ENCODE measurements around the gene RHOV. TPM values are rescaled to one million over a fixed set of nuclear protein-coding genes. Genes with fewer than 3 reads are reported as not detected.

RHOV gene
- total and polyA plus RNA-seq, 10 of the 15 experiments (the other 5 are each of a cell fraction or from before 2014, with no cell fraction given) = 0.24 to 39.3 (median 9.3) TPM

- TF ChIP-seq CREM (IDR thresholded peaks at IDR 0.05; ENCODE audit: low read depth) (no peak), EED (IDR thresholded peaks at IDR 0.05; ENCODE audit: low read depth) (no peak), WRNIP1 (IDR thresholded peaks at IDR 0.05; ENCODE audit: borderline replicate concordance, low read depth, low read length) (no peak), STAT3 (IDR thresholded peaks at IDR 0.05; ENCODE audit: low read depth, low read length) (no peak), CEBPB (IDR thresholded peaks at IDR 0.05; ENCODE audit: borderline replicate concordance in 1 of 2, low read depth in 2 of 2, low read length in 2 of 2) (no peak), IRF4 (IDR thresholded peaks at IDR 0.05; ENCODE audit: low read depth, low read length) (no peak), POLR2AphosphoS2 (IDR thresholded peaks at IDR 0.05; ENCODE audit: low read depth, low read length) (no peak), TBL1XR1 (IDR thresholded peaks at IDR 0.05; ENCODE audit: low read depth, low read length) (no peak), CHD4 (IDR thresholded peaks at IDR 0.05) (no peak), SMC3 (IDR thresholded peaks at IDR 0.05; ENCODE audit: borderline replicate concordance, low read length) (peak; percentile 98), RUNX3 (IDR thresholded peaks at IDR 0.05; ENCODE audit: low read length) (no peak), E2F4 (IDR thresholded peaks at IDR 0.05; ENCODE audit: low read depth, low read length) (no peak), HDAC2 (IDR thresholded peaks at IDR 0.05) (no peak), KDM1A (IDR thresholded peaks at IDR 0.05; ENCODE audit: borderline replicate concordance) (no peak), ZZZ3 (IDR thresholded peaks at IDR 0.05; ENCODE audit: control insufficient read depth, insufficient read length, low read depth) (no peak), MEF2A (IDR thresholded peaks at IDR 0.05; ENCODE audit: insufficient read depth, low read depth, low read length) (no peak), ZSCAN29 (IDR thresholded peaks at IDR 0.05) (no peak), LARP7 (IDR thresholded peaks at IDR 0.05) (no peak), DPF2 (IDR thresholded peaks at IDR 0.05) (no peak), ZNF207 (IDR thresholded peaks at IDR 0.05; ENCODE audit: borderline replicate concordance) (peak; percentile 41; the same call in 1 of the 2 replicates), SKIL (IDR thresholded peaks at IDR 0.05; ENCODE audit: low read depth, poor library complexity, severe bottlenecking) (no peak), EGR1 (IDR thresholded peaks at IDR 0.05; ENCODE audit: borderline replicate concordance in 1 of 2, low read depth in 2 of 2, low read length in 2 of 2) (no peak), ZNF217 (IDR thresholded peaks at IDR 0.05) (no peak), PAX8 (IDR thresholded peaks at IDR 0.05) (no peak), PKNOX1 (IDR thresholded peaks at IDR 0.05) (no peak), CBFB (IDR thresholded peaks at IDR 0.05; ENCODE audit: low read depth) (no peak), BRCA1 (IDR thresholded peaks at IDR 0.05; ENCODE audit: low read depth, low read length) (no peak), IRF3 (IDR thresholded peaks at IDR 0.05) (no peak), SMAD1 (IDR thresholded peaks at IDR 0.05; ENCODE audit: low read depth, partially characterized antibody) (no peak)
Observed at GRCh38 chr15:40857601-40858341, 16.3 kb downstream of the RHOV start (continued).
